H9 (cell line): ENCODE results near the gene SH3RF3. TPM values are rescaled to one million over a fixed set of nuclear protein-coding genes. Genes with fewer than 3 reads are reported as not detected.

Experiments used
- DNase-seq: peaks from one replicate; pipeline ENCODE4 v3.0.0-alpha.2; 2017
- H2AFZ ChIP-seq: one replicate; pipeline ENCODE4 v1.6.1; 2013; ENCODE audit warnings: mild to moderate bottlenecking, low read length, control low read depth, moderate library complexity
- H2AK5ac ChIP-seq: 2 replicates; pipeline ENCODE4 v1.6.1; 2013; ENCODE audit warnings: low read length, control low read depth, mixed read lengths; ENCODE audit not compliant: insufficient read length
- H2BK120ac ChIP-seq: one replicate; pipeline ENCODE4 v1.6.1; 2013; ENCODE audit warnings: low read depth, mild to moderate bottlenecking, low read length, control low read depth, inconsistent platforms; ENCODE audit not compliant: poor library complexity, severe bottlenecking
- H2BK12ac ChIP-seq: 2 replicates; pipeline ENCODE4 v1.6.1; 2013; ENCODE audit warnings: low read length, control low read depth, mixed read lengths, low read depth; ENCODE audit not compliant: insufficient read length
- H2BK15ac ChIP-seq: 2 replicates; pipeline ENCODE4 v1.6.1; 2013; ENCODE audit warnings: low read depth, low read length, control low read depth
- H2BK20ac ChIP-seq: one replicate; pipeline ENCODE4 v1.6.1; 2013; ENCODE audit warnings: low read depth, mild to moderate bottlenecking, low read length, control low read depth, inconsistent platforms; ENCODE audit not compliant: poor library complexity, severe bottlenecking
- H2BK5ac ChIP-seq: 2 replicates; pipeline ENCODE4 v1.6.1; 2013; ENCODE audit warnings: low read length, control low read depth, mixed read lengths; ENCODE audit not compliant: insufficient read length
- H3K14ac ChIP-seq: 2 replicates; pipeline ENCODE4 v1.6.1; 2013; ENCODE audit warnings: low read length, control low read depth; ENCODE audit not compliant: insufficient read depth
- H3K18ac ChIP-seq: 2 replicates; pipeline ENCODE4 v1.6.1; 2013; ENCODE audit warnings: low read depth, mild to moderate bottlenecking, mixed read lengths, low read length, control low read depth; ENCODE audit not compliant: insufficient read length
- H3K23ac ChIP-seq: 2 replicates; pipeline ENCODE4 v1.6.1; 2013; ENCODE audit warnings: low read length, control low read depth, mixed read lengths, low read depth; ENCODE audit not compliant: insufficient read length
- H3K23me2 ChIP-seq: 2 replicates; pipeline ENCODE4 v1.6.1; 2013; ENCODE audit warnings: low read depth, mild to moderate bottlenecking, mixed read lengths, low read length, control low read depth; ENCODE audit not compliant: insufficient read length, poor library complexity, severe bottlenecking
- H3K27ac ChIP-seq: 2 replicates; pipeline ENCODE4 v1.5.1; 2013; ENCODE audit warnings: low read length, control low read depth, mixed read lengths, low read depth; ENCODE audit not compliant: insufficient read length
- H3K27me3 ChIP-seq: 2 replicates; pipeline ENCODE4 v1.6.1; 2013; ENCODE audit warnings: low read length, control low read depth, inconsistent platforms; ENCODE audit not compliant: insufficient read depth
- H3K4ac ChIP-seq: 2 replicates; pipeline ENCODE4 v1.6.1; 2013; ENCODE audit warnings: low read depth, mild to moderate bottlenecking, control low read depth, inconsistent platforms, low read length, moderate library complexity
- H3K4me1 ChIP-seq: 2 replicates; pipeline ENCODE4 v1.6.1; 2013; ENCODE audit warnings: low read length, control low read depth, inconsistent platforms; ENCODE audit not compliant: insufficient read depth
- H3K4me2 ChIP-seq: 2 replicates; pipeline ENCODE4 v1.6.1; 2013; ENCODE audit warnings: low read length, control low read depth, mixed read lengths; ENCODE audit not compliant: insufficient read length, insufficient read depth
- H3K56ac ChIP-seq: 2 replicates; pipeline ENCODE4 v1.6.1; 2013; ENCODE audit warnings: low read depth, mild to moderate bottlenecking, mixed read lengths, low read length, control low read depth; ENCODE audit not compliant: insufficient read length
- H3K79me1 ChIP-seq: 2 replicates; pipeline ENCODE4 v1.6.1; 2013; ENCODE audit warnings: low read depth, mild to moderate bottlenecking, moderate library complexity, low read length, control low read depth, inconsistent platforms; ENCODE audit not compliant: insufficient read depth, poor library complexity, severe bottlenecking
- H3K79me2 ChIP-seq: 2 replicates; pipeline ENCODE4 v1.6.1; 2013; ENCODE audit warnings: low read length, control low read depth, inconsistent platforms; ENCODE audit not compliant: insufficient read depth
- H3K9ac ChIP-seq: 2 replicates; pipeline ENCODE4 v1.6.1; 2013; ENCODE audit warnings: low read length, control low read depth, mixed read lengths; ENCODE audit not compliant: insufficient read length; ENCODE audit errors: extremely low read depth
- H3K9me3 ChIP-seq: one replicate; pipeline ENCODE4 v1.6.1; 2013; ENCODE audit warnings: low read depth, low read length, inconsistent platforms; ENCODE audit not compliant: control insufficient read depth
- H3T11ph ChIP-seq: one replicate; pipeline ENCODE4 v1.6.1; 2013; ENCODE audit warnings: mild to moderate bottlenecking, low read length, control low read depth, inconsistent platforms
- H4K20me1 ChIP-seq: one replicate; pipeline ENCODE4 v1.6.1; 2013; ENCODE audit not compliant: control insufficient read depth, insufficient read length, insufficient read depth
- H4K5ac ChIP-seq: 2 replicates; pipeline ENCODE4 v1.6.1; 2013; ENCODE audit warnings: low read depth, mild to moderate bottlenecking, mixed read lengths, low read length, control low read depth; ENCODE audit not compliant: insufficient read length
- H4K8ac ChIP-seq: replicated peaks from 2 replicates; pipeline ENCODE4 v1.6.1; 2013; ENCODE audit warnings: low read length, control low read depth, mixed read lengths, low read depth; ENCODE audit not compliant: insufficient read length
- H4K91ac ChIP-seq: 2 replicates; pipeline ENCODE4 v1.6.1; 2013; ENCODE audit warnings: low read depth, mild to moderate bottlenecking, moderate library complexity, mixed read lengths, low read length, control low read depth; ENCODE audit not compliant: insufficient read length
- H3K27ac Mint-ChIP-seq, 3 experiments: 2 replicates in 2 of 3; 3 replicates in 1 of 3; pipeline ENCODE4 v1.8.0; 2020 to 2021; ENCODE audit warnings: mixed read lengths in 3 of 3, mild to moderate bottlenecking in 1 of 3, moderate library complexity in 1 of 3
- H3K27me3 Mint-ChIP-seq: 2 replicates; pipeline ENCODE4 v1.8.0; 2021; ENCODE audit warnings: low read depth, mild to moderate bottlenecking, moderate library complexity, mixed read lengths
- H3K36me3 Mint-ChIP-seq, 3 experiments: 2 replicates in 2 of 3; 3 replicates in 1 of 3; pipeline ENCODE4 v1.8.0; 2020 to 2021; ENCODE audit warnings: low read depth in 3 of 3, mixed read lengths in 3 of 3; ENCODE audit not compliant: insufficient read depth in 1 of 3
- H3K4me1 Mint-ChIP-seq, 2 experiments: 2 replicates each; pipeline ENCODE4 v1.8.0; 2020; ENCODE audit warnings: mixed read lengths in 2 of 2
- H3K4me3 Mint-ChIP-seq, 2 experiments: 2 replicates in 1 of 2; 3 replicates in 1 of 2; pipeline ENCODE4 v1.8.0; 2020 to 2021; ENCODE audit warnings: mild to moderate bottlenecking in 2 of 2, mixed read lengths in 2 of 2, moderate library complexity in 1 of 2
- H3K9me3 Mint-ChIP-seq, 2 experiments: 2 replicates in 1 of 2; 3 replicates in 1 of 2; pipeline ENCODE4 v1.8.0; 2020; ENCODE audit warnings: mild to moderate bottlenecking in 2 of 2, mixed read lengths in 2 of 2, moderate library complexity in 1 of 2
- WGBS: extraction: QIAGEN DNeasy Blood & Tissue Kit; methylation state at CpG from one replicate; pipeline ENCODE4 v1.1.7; 2013; ENCODE audit warnings: missing lambda C conversion rate, low lambda C conversion rate, mixed read lengths; ENCODE audit not compliant: insufficient read length; ENCODE audit errors: extremely low coverage; 5-methylcytosine and 5-hydroxymethylcytosine counted together
- total RNA-seq: library from RNA; stranded (reverse); gene quantifications from 2 replicates; pipeline ENCODE4 v1.2.1, GENCODE V29; 2021
- TF ChIP-seq, protein P1 (sequence below): fragments of 200-600 bp; sonication (generic); conservative IDR thresholded peaks from 3 replicates; pipeline ENCODE4 v1.8.0; 2021; ENCODE audit warnings: antibody characterized with exemption, mild to moderate bottlenecking

The SH3RF3 gene
- total RNA-seq, 1 experiment from 2014 or later = 0.46 TPM

DNA sequence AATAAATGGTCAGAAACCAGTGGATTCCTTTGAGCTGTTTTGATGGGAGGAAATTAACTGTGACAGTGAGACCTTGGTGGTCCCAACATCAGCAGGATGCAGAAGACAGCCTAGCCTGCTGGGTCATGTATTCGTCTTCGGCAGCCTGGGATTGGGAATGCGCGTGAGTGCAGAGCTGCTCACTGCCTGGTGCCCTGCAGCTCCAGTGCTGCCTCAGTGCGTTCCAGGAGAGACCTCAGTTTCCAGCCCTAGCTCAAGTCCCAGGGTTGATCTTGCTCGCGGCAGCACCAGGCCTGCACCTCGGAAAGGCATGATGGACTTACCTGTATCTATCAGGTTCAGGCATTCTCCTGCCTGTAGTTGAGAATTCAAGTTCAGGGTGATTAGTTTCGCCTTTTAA, 203.9 kb downstream of the SH3RF3 start:
- DNase-seq = no peak
- H3K18ac ChIP-seq = no peak overlapping the region
- no peak overlapping the region for H4K8ac ChIP-seq
- no peak overlapping the region for H2BK120ac ChIP-seq
- H3K79me2 ChIP-seq = no peaks in the 10 kb centered on the region
- H3K14ac ChIP-seq = no peak overlapping the region
- H2AFZ ChIP-seq = no peak overlapping the region
- H2BK15ac ChIP-seq = no peak overlapping the region
- H3K23ac ChIP-seq = no peak overlapping the region
- no peak overlapping the region for H2BK20ac ChIP-seq
- no peaks in the 10 kb centered on the region for H3K23me2 ChIP-seq
- no peak overlapping the region for H2AK5ac ChIP-seq
- H2BK5ac ChIP-seq = no peak overlapping the region
- no peak overlapping the region for H3T11ph ChIP-seq
- no peak overlapping the region for H3K27ac ChIP-seq
- H3K27me3 Mint-ChIP-seq = peaks cover 9% of the 10 kb centered on the region
- no CpG with 5 or more reads among the region's 9 CpGs for WGBS
- peaks cover 2 to 4% (median 3%) of the 10 kb centered on the region in 3 experiments; a peak in 5 of 7 replicates for H3K36me3 Mint-ChIP-seq
- no peak overlapping the region; a peak in 1 of 7 replicates for H3K27ac Mint-ChIP-seq
- H4K91ac ChIP-seq = no peak overlapping the region
- H3K56ac ChIP-seq = no peak overlapping the region
- no peaks in the 10 kb centered on the region for H3K9me3 ChIP-seq
- no peak overlapping the region for H2BK12ac ChIP-seq
- peaks cover 4 to 5% of the 10 kb centered on the region in 2 experiments for H3K9me3 Mint-ChIP-seq
- no peak overlapping the region for H3K4me2 ChIP-seq
- H4K5ac ChIP-seq = no peak overlapping the region
- no peaks in the 10 kb centered on the region for H4K20me1 ChIP-seq
- H3K4me1 ChIP-seq = peaks cover 4% of the 10 kb centered on the region; the same call in 1 of the 2 replicates
- TF ChIP-seq, protein P1, sequence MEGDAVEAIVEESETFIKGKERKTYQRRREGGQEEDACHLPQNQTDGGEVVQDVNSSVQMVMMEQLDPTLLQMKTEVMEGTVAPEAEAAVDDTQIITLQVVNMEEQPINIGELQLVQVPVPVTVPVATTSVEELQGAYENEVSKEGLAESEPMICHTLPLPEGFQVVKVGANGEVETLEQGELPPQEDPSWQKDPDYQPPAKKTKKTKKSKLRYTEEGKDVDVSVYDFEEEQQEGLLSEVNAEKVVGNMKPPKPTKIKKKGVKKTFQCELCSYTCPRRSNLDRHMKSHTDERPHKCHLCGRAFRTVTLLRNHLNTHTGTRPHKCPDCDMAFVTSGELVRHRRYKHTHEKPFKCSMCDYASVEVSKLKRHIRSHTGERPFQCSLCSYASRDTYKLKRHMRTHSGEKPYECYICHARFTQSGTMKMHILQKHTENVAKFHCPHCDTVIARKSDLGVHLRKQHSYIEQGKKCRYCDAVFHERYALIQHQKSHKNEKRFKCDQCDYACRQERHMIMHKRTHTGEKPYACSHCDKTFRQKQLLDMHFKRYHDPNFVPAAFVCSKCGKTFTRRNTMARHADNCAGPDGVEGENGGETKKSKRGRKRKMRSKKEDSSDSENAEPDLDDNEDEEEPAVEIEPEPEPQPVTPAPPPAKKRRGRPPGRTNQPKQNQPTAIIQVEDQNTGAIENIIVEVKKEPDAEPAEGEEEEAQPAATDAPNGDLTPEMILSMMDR = no peak
- H3K4ac ChIP-seq = no peak overlapping the region
- no peaks in the 10 kb centered on the region for H3K27me3 ChIP-seq
- no peak overlapping the region for H3K4me3 Mint-ChIP-seq
- no peaks in the 10 kb centered on the region for H3K79me1 ChIP-seq
- H3K4me1 Mint-ChIP-seq = peaks cover 22 to 26% of the 10 kb centered on the region in 2 experiments
- no peak overlapping the region for H3K9ac ChIP-seq
